ENCODE measurements around the gene RXFP4.
A peak's percentile ranks its signal among the peaks of the same experiment; 100 is the strongest.
"Not testable (repeated sequence)": the region's sequence is repeated elsewhere in the genome, so short reads cannot be mapped to it uniquely, and the experiment has no call there.

Gene RXFP4

GRCh38 chr1:155911156-155912055 lies 30.0 kb upstream of the RXFP4 start, which contains the start of gene RIT1:
TSS of gene RIT1 (minus strand) at chr1:155911349. CDS start at chr1:155910761, 588 bp downstream.
- TF ChIP-seq JUND (IDR thresholded peaks at IDR 0.05; ENCODE audit: low read depth), result peak; percentile 63
- in situ Hi-C loops (cut with HindIII; ENCODE audit: low pct_unique_long_range_greater_than_20kb, low sequenced_read_pairs), result no loop called here
- DNase-seq (ENCODE audit: low read depth in 1 of 2, low spot score in 1 of 2), result peak; percentile 55 to 90

DNA sequence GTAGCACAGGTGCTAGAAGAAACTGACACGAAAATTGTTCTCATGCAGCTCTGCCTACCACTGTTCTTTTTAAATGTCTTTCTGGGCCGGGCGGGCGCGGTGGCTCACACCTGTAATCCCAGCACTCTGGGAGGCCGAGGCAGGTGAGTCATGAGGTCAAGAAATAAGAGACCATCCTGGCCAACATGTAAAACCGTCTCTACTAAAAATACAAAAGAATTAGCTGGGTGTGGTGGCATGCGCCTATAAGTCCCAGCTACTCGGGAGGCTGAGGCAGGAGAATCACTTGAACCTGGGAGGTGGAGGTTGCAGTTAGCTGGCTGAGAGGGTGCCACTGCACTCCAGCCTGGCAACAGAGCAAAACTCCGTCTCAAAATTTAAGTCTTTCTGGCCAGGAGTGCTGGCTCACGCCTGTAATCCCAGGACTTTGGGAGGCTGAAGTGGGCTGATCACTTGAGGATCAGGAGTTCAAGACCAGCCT lies 29.3 kb upstream of the RXFP4 start:
- in situ Hi-C loops (cut with HindIII; ENCODE audit: low pct_unique_long_range_greater_than_20kb, low sequenced_read_pairs), result no loop called here

DNA sequence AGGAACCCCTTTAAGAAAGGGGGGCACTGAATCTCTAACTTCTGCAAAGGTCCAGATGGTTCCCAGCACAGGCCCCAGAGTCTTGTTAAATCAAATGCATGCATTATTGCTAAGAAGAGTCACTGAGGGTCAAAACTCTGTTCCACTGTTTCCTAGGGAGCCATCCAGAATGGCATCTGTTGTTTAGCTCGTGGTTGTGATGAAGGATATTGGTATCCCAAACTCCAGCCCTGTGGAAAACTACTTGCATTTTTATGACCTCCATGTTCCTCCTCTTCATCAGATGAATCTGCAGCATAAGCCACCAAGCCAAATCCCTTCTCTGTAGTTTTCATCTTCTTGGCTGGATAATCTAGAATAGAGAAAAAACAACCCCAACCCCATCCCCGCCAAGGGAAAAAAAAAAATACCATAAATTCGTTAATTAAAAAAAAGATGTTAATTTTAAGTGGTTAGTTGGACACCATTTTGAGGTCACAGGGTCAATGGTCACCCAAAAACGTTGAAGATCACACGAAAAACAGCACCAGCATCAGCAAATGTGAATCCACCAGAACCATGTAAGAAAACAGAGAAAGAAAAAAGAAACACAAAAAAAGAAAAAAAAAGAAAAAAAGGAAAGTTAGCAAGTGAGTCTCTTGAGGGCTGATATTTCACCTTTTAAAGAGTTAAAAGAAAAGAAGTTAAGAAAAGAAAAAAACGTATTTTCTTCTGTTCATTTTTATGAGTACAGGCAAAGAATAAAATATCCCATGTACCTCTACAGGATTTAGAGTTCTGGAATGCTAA lies 27.3 kb upstream of the RXFP4 start:
- in situ Hi-C loops (cut with HindIII; ENCODE audit: low pct_unique_long_range_greater_than_20kb, low sequenced_read_pairs), result no loop called here
- no peak for TF ChIP-seq JUND (IDR thresholded peaks at IDR 0.05; ENCODE audit: low read depth)
- no peak for DNase-seq (ENCODE audit: low read depth in 1 of 2, low spot score in 1 of 2)

More for the DNA sequence above, 29.3 kb upstream of the RXFP4 start:
- no peak for TF ChIP-seq JUND (IDR thresholded peaks at IDR 0.05; ENCODE audit: low read depth)
- no peak for DNase-seq (ENCODE audit: low read depth in 1 of 2, low spot score in 1 of 2)

DNA sequence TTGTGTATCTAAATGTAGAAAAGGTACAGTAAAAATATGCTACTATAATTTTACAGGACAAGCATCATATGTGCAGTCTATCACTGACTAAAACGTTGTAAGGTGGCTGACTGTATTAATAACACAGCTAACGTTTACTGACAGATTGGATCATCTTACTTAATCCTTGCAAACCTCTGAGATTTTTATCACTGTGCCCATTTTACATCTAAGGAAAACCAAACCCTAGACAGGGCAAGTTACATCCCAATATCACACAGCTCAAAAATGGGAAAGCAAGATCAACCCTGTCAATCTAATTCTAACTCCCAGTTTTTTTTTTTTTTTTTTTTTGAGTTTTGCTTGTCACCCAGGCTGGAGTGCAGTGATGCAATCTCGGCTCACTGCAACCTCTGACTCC lies 22.8 kb upstream of the RXFP4 start:
- in situ Hi-C loops (cut with HindIII; ENCODE audit: low pct_unique_long_range_greater_than_20kb, low sequenced_read_pairs), result no loop called here
- no peak for DNase-seq (ENCODE audit: low read depth in 1 of 2, low spot score in 1 of 2)
- TF ChIP-seq JUND (IDR thresholded peaks at IDR 0.05; ENCODE audit: low read depth), result no peak

DNA sequence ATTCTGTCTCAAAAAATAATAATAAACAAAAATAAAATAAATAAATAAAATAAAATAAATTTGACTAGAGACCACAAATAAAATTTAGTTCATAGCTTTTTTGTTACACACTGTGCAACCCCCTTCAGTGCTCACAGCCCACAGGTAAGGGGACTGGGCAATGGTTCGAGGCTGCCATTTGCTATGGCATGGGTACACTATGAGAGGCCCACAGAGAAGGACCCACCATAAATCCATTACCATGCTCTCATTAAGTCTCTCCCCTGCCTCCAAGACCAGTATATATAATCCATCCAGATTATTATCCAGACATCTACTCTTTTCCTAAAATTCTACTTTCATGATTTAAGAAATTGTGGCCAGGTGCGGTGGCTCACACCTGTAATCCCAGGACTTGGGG lies 21.6 kb upstream of the RXFP4 start:
- in situ Hi-C loops (cut with HindIII; ENCODE audit: low pct_unique_long_range_greater_than_20kb, low sequenced_read_pairs), result no loop called here
- DNase-seq (ENCODE audit: low read depth in 1 of 2, low spot score in 1 of 2), result no peak
- no peak for TF ChIP-seq JUND (IDR thresholded peaks at IDR 0.05; ENCODE audit: low read depth)

GRCh38 chr1:155920717-155921116 lies 20.7 kb upstream of the RXFP4 start:
- DNase-seq (ENCODE audit: low read depth in 1 of 2, low spot score in 1 of 2), result no peak
- TF ChIP-seq JUND (IDR thresholded peaks at IDR 0.05; ENCODE audit: low read depth), result no peak
- in situ Hi-C loops (cut with HindIII; ENCODE audit: low pct_unique_long_range_greater_than_20kb, low sequenced_read_pairs), result no loop called here

- no peak for DNase-seq (ENCODE audit: low read depth in 1 of 2, low spot score in 1 of 2)
- in situ Hi-C loops (cut with HindIII; ENCODE audit: low pct_unique_long_range_greater_than_20kb, low sequenced_read_pairs), result no loop called here
- TF ChIP-seq JUND (IDR thresholded peaks at IDR 0.05; ENCODE audit: low read depth), result no peak
These were observed 15.9 kb upstream of the RXFP4 start for GRCh38 chr1:155925506-155925905.

GRCh38 chr1:155929057-155929456 lies 12.4 kb upstream of the RXFP4 start:
- in situ Hi-C loops (cut with HindIII; ENCODE audit: low pct_unique_long_range_greater_than_20kb, low sequenced_read_pairs), result no loop called here
- DNase-seq (ENCODE audit: low read depth in 1 of 2, low spot score in 1 of 2), result no peak
- TF ChIP-seq JUND (IDR thresholded peaks at IDR 0.05; ENCODE audit: low read depth), result no peak

- in situ Hi-C loops (cut with HindIII; ENCODE audit: low pct_unique_long_range_greater_than_20kb, low sequenced_read_pairs); DNase-seq (ENCODE audit: low read depth in 1 of 2, low spot score in 1 of 2): not testable (repeated sequence)
These were observed 10.7 kb upstream of the RXFP4 start for GRCh38 chr1:155930725-155931124.

DNA sequence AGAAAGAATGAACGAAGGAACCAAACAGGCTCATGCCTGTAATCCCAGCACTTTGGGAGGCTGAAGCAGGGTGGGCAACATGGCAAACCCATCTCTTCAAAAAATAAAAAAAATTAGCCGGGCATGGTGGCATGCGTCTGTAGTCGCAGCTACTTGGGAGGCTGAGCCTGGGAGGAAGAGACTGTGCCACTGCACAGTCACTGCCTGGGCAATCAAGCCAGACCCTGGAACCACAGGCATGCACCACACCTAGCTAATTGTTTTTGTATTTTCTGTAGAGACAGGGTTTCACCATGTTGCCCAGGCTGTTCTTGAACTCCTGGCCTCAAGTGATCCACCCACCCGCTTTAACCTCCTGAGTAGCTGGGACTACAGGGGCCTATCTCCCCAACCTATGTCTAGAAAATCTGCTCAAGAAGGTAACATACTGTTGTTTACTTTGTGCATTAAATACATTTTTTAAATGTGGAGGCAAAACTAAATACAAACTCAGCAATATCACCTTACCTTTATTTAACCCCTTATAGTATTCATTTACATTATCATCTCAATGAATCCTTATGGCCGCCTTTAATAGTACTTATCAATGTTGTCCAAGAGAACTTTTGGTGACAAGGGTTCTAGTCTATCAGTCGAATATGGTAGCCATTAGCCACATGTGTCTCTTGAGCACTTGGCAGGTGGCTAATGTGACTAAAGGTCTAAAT lies 10.0 kb upstream of the RXFP4 start:
- in situ Hi-C loops (cut with HindIII; ENCODE audit: low pct_unique_long_range_greater_than_20kb, low sequenced_read_pairs), result no loop called here
- no peak for TF ChIP-seq JUND (IDR thresholded peaks at IDR 0.05; ENCODE audit: low read depth)
- no peak for DNase-seq (ENCODE audit: low read depth in 1 of 2, low spot score in 1 of 2)

DNA sequence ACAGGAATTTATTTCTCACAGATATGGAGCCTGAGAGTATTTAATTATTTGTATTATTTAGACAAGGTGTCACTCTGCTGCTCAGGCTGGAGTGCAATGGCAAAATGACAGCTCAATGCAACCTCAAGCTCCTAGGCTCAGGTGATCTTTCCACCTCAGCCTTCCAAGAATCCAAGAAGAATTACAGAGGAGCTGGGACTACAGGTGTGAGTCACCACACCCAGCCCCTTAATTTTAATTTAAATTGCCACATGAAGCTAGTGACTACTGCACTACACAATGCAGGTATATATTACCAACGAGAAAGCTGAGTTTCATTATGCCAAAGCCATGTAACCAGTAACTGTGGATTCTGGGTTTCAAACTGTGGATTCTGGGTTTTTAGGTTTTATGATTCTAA lies 9.4 kb upstream of the RXFP4 start:
- no peak for TF ChIP-seq JUND (IDR thresholded peaks at IDR 0.05; ENCODE audit: low read depth)
- DNase-seq (ENCODE audit: low read depth in 1 of 2, low spot score in 1 of 2), result no peak
- in situ Hi-C loops (cut with HindIII; ENCODE audit: low pct_unique_long_range_greater_than_20kb, low sequenced_read_pairs), result no loop called here

DNA sequence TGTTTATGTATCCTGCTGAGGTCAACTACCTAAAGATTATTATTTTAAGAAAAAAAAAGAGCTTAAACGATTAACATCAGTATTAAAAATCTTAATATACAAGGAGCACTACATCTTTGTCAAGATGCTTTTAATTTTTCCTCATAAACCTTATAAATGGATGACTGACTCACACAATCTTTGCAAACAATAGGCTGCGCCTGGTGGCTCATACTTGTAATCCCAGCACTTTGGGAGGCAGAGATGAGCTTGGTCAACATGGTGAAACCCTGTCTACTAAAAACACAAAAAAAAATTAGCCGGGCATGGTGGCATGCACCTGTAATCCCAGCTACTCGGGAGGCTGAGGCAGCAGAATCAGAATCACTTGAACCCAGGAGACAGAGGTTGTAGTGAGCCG lies 9.0 kb upstream of the RXFP4 start:
- TF ChIP-seq JUND (IDR thresholded peaks at IDR 0.05; ENCODE audit: low read depth), result no peak
- in situ Hi-C loops (cut with HindIII; ENCODE audit: low pct_unique_long_range_greater_than_20kb, low sequenced_read_pairs), result no loop called here
- DNase-seq (ENCODE audit: low read depth in 1 of 2, low spot score in 1 of 2), result no peak
